Liver (tissue), 9 donors: ENCODE data around the gene CYP2B6. TPM values are rescaled to one million over a fixed set of nuclear protein-coding genes. Genes with fewer than 3 reads are reported as not detected.

ENCODE experiments used
- DNase-seq: peaks from one replicate; pipeline ENCODE4 v3.0.0-alpha.2; 2017; ENCODE audit warnings: low spot score
- H3K27ac ChIP-seq, 2 donors: one replicate each; pipeline ENCODE4 v1.7.0; 2013; ENCODE audit warnings: inconsistent platforms in 2 of 2, low read length in 2 of 2, control low read depth in 1 of 2, low read depth in 1 of 2, mild to moderate bottlenecking in 1 of 2
- H3K27me3 ChIP-seq, 4 donors: one replicate each; pipeline versions ENCODE4 v1.6.1 to v1.7.0; 2013; ENCODE audit warnings: low read length in 3 of 4, inconsistent platforms in 1 of 4, mild to moderate bottlenecking in 1 of 4, moderate library complexity in 1 of 4; ENCODE audit not compliant: control insufficient read depth in 4 of 4, insufficient read depth in 4 of 4
- H3K36me3 ChIP-seq, 4 donors: one replicate each; pipeline versions ENCODE4 v1.6.1 to v1.7.0; 2013; ENCODE audit warnings: low read length in 3 of 4, mild to moderate bottlenecking in 3 of 4, low read depth in 1 of 4, moderate library complexity in 1 of 4; ENCODE audit not compliant: control insufficient read depth in 4 of 4, insufficient read depth in 3 of 4
- H3K4me1 ChIP-seq, 4 donors: one replicate each; pipeline versions ENCODE4 v1.6.1 to v1.7.0; 2013; ENCODE audit warnings: low read length in 3 of 4, mild to moderate bottlenecking in 3 of 4, moderate library complexity in 1 of 4; ENCODE audit not compliant: control insufficient read depth in 4 of 4, insufficient read depth in 4 of 4
- H3K4me3 ChIP-seq, 3 donors: one replicate each; pipeline versions ENCODE4 v1.6.1 to v1.7.0; 2013; ENCODE audit warnings: low read length in 3 of 3, control low read depth in 1 of 3, low read depth in 1 of 3, mild to moderate bottlenecking in 1 of 3
- H3K9ac ChIP-seq, 2 donors: one replicate each; pipeline ENCODE4 v1.7.0; 2013; ENCODE audit warnings: low read length in 2 of 2, mild to moderate bottlenecking in 2 of 2, moderate library complexity in 2 of 2, control low read depth in 1 of 2, low read depth in 1 of 2
- H3K9me3 ChIP-seq, 4 donors: one replicate each; pipeline versions ENCODE4 v1.6.1 to v1.7.0; 2013; ENCODE audit warnings: low read length in 3 of 4; ENCODE audit not compliant: control insufficient read depth in 4 of 4
- EGR1 ChIP-seq, 2 donors: IDR thresholded peaks; 2 replicates each; pipeline ENCODE4 v1.6.1; 2016 to 2018; ENCODE audit warnings: antibody characterized with exemption in 2 of 2, low read depth in 2 of 2
- FOXA1 ChIP-seq: IDR thresholded peaks from 2 replicates; pipeline ENCODE4 v1.6.1; 2016; ENCODE audit warnings: antibody characterized with exemption
- FOXA2 ChIP-seq: IDR thresholded peaks from 2 replicates; pipeline ENCODE4 v1.6.1; 2016; ENCODE audit warnings: antibody characterized with exemption
- GABPA ChIP-seq, 2 donors: IDR thresholded peaks in 1 of 2; conservative IDR thresholded peaks in 1 of 2; 2 replicates each; pipeline ENCODE4 v1.6.1; 2016; ENCODE audit warnings: antibody characterized with exemption in 2 of 2, mild to moderate bottlenecking in 1 of 2, moderate library complexity in 1 of 2
- HNF4A ChIP-seq, 2 donors: conservative IDR thresholded peaks; 2 replicates each; pipeline ENCODE4 v1.6.1; 2016; ENCODE audit warnings: antibody characterized with exemption in 2 of 2, mild to moderate bottlenecking in 2 of 2
- HNF4G ChIP-seq: IDR thresholded peaks from 2 replicates; pipeline ENCODE4 v1.6.1; 2016; ENCODE audit warnings: antibody characterized with exemption
- JUND ChIP-seq, 2 donors: IDR thresholded peaks; 2 replicates each; pipeline ENCODE4 v1.6.1; 2016; ENCODE audit warnings: antibody characterized with exemption in 2 of 2
- NR2F2 ChIP-seq: IDR thresholded peaks from 2 replicates; pipeline ENCODE4 v1.6.1; 2016; ENCODE audit warnings: antibody characterized with exemption
- RAD21 ChIP-seq, 2 donors: IDR thresholded peaks; 2 replicates each; pipeline ENCODE4 v1.6.1; 2016; ENCODE audit warnings: antibody characterized with exemption in 2 of 2, mild to moderate bottlenecking in 2 of 2
- RXRA ChIP-seq, 2 donors: IDR thresholded peaks; 2 replicates each; pipeline ENCODE4 v1.6.1; 2017 to 2018; ENCODE audit warnings: antibody characterized with exemption in 2 of 2, mild to moderate bottlenecking in 1 of 2
- SP1 ChIP-seq: IDR thresholded peaks from 2 replicates; pipeline ENCODE4 v1.6.1; 2018; ENCODE audit warnings: antibody characterized with exemption, mild to moderate bottlenecking
- TAF1 ChIP-seq: conservative IDR thresholded peaks from 2 replicates; pipeline ENCODE4 v1.6.1; 2016; ENCODE audit warnings: antibody characterized with exemption, mild to moderate bottlenecking
- YY1 ChIP-seq: IDR thresholded peaks from 2 replicates; pipeline ENCODE4 v1.6.1; 2016; ENCODE audit warnings: antibody characterized with exemption, mild to moderate bottlenecking
- WGBS: extraction: QIAGEN DNeasy Blood & Tissue Kit; methylation state at CpG from one replicate; pipeline ENCODE4 v1.1.7; 2013; 5-methylcytosine and 5-hydroxymethylcytosine counted together
- polyA plus RNA-seq, 2 donors: library from polyadenylated mRNA; stranded (reverse) in 1 of 2; unstranded in 1 of 2; fragments of 200-250 nt in 1 of 2; fragments of >200 nt in 1 of 2; fragmentation: Nextera tagmentation in 1 of 2; extraction: Ambion mirVana in 1 of 2; gene quantifications; one replicate each; pipeline versions ENCODE4 v1.2.1 to v1.2.3, GENCODE V29; 2013 to 2015
- total RNA-seq, 2 donors: library from RNA; depleted of rRNA; stranded (reverse); fragments of >200 nt; gene quantifications; one replicate each; pipeline ENCODE4 v1.2.3, GENCODE V29; 2014
- TF ChIP-seq, protein P1 (sequence below): IDR thresholded peaks from 2 replicates; pipeline ENCODE4 v1.6.1; 2016; ENCODE audit warnings: antibody characterized with exemption, mild to moderate bottlenecking
- TF ChIP-seq, protein P2 (sequence below): fragments of 150-350 bp; IDR thresholded peaks from 2 replicates; pipeline ENCODE4 v1.5.1; 2017; ENCODE audit warnings: improper control_type of control experiment, low read depth, low read length; ENCODE audit not compliant: missing input control
- TF ChIP-seq, protein P3 (sequence below): IDR thresholded peaks from 2 replicates; pipeline ENCODE4 v1.6.1; 2016; ENCODE audit warnings: antibody characterized with exemption
- TF ChIP-seq, protein P4 (sequence below): IDR thresholded peaks from 2 replicates; pipeline ENCODE4 v1.6.1; 2016; ENCODE audit warnings: antibody characterized with exemption
- TF ChIP-seq, protein P5 (sequence below): IDR thresholded peaks from 2 replicates; pipeline ENCODE4 v1.6.1; 2016; ENCODE audit warnings: antibody characterized with exemption
- donor health status: healthy.
- donor health status: healthy.
- donor health status: healthy.
- donor health status: healthy.
- donor health status: healthy.

Gene CYP2B6
- total and polyA plus RNA-seq, 4 donors: 13.0 to 751 (median 16.6) TPM; not detected in 1

DNA sequence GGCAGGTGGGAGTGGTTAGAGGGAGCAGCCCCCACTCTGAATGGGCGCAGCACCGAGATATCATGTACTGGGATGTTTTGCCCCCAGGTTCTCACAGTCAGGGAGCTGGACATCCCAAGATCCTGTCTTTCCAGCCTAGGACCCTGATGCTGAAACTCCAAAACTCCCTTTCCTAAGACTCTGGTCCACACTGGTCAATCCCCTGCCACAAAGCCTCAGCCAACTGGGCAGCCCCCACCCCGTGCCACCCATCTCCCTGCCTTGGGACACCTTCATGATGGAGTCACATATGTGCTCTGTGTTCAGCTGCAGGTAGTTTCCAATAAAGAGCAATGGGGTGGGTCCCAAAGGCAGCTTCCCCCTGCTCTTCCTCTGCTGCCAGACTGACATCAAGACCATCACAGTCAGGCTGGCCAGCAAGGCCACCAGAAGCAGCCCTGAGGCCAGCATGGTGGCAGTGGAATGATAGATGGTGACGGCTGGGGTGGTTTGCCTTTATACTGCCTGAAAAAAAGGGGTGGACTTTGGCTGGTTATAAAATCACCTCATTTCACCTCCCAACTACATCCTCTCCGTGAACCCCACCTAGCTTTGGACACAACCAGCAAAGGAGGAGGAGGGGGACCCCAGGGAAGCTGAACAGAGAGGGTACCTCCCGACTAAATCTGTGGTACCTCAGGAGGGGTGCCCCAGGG is 36.3 kb downstream of the CYP2B6 start:
- Histone ChIP-seq H3K36me3 (no peaks in the 10 kb centered on the region), H3K4me1 (peaks cover 0 to 3% (median 0%) of the 10 kb centered on the region in 4 donors), H3K27ac (no peak overlapping the region), H3K9me3 (no peaks in the 10 kb centered on the region), H3K27me3 (peaks cover 0 to 2% (median 0%) of the 10 kb centered on the region in 4 donors), H3K4me3 (no peak overlapping the region), H3K9ac (no peak overlapping the region)
- TF ChIP-seq, protein P1, sequence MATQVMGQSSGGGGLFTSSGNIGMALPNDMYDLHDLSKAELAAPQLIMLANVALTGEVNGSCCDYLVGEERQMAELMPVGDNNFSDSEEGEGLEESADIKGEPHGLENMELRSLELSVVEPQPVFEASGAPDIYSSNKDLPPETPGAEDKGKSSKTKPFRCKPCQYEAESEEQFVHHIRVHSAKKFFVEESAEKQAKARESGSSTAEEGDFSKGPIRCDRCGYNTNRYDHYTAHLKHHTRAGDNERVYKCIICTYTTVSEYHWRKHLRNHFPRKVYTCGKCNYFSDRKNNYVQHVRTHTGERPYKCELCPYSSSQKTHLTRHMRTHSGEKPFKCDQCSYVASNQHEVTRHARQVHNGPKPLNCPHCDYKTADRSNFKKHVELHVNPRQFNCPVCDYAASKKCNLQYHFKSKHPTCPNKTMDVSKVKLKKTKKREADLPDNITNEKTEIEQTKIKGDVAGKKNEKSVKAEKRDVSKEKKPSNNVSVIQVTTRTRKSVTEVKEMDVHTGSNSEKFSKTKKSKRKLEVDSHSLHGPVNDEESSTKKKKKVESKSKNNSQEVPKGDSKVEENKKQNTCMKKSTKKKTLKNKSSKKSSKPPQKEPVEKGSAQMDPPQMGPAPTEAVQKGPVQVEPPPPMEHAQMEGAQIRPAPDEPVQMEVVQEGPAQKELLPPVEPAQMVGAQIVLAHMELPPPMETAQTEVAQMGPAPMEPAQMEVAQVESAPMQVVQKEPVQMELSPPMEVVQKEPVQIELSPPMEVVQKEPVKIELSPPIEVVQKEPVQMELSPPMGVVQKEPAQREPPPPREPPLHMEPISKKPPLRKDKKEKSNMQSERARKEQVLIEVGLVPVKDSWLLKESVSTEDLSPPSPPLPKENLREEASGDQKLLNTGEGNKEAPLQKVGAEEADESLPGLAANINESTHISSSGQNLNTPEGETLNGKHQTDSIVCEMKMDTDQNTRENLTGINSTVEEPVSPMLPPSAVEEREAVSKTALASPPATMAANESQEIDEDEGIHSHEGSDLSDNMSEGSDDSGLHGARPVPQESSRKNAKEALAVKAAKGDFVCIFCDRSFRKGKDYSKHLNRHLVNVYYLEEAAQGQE: no peak
- no peak for TF ChIP-seq EGR1 (IDR thresholded peaks at IDR 0.05; ENCODE audit: low read depth in 2 of 2)
- TF ChIP-seq TAF1: no peak
- no peak for TF ChIP-seq SP1
- no peak for TF ChIP-seq HNF4A (conservative IDR thresholded peaks at IDR 0.05)
- no peak for TF ChIP-seq FOXA1
- no peak for TF ChIP-seq JUND (IDR thresholded peaks at IDR 0.05)
- DNase-seq: no peak
- 73% methylated on average over 6 of the region's 6 CpGs for WGBS

DNA sequence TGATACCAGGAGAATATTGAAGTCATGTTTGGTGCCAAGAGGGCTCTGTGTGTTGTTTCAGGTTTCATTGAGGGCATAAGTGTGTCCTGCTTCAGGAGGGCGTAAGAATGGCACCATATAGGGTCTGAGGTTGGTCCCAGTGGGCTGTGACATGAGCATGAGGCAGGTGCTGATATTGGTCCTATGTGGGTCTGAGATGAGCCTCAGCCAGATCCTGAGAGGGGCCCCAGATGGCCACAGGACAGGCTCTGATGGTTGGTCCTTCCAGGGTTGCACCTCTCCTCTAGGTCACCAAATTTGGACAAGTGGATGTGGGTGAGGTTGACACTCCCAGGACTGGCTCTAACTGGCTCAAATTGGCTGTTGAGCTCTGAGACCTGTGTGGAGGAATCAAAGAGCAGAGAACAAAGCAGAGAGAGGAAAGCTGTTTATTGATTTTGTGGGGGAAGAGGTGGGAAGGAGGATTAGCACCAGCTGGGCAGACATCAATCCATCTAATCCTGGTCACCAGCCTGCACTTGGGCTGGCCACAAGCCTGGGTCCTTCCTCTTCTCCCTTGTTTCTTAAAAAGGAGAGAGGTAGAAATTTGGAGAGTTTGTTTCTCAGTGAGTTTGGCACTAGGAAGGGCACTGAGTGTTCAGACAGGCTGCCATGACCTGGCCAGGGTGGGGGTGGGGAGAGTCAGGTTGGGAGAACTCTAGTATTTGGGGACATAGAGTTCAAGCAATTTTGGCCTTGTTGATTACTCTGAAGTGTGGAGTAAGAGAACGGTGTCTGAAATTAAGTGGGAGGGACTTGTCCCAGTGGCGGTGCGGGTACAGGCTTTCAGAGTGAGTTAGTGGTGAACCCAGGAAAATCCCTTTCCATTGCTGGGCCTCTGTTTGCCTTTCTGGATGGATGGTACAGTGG is 38.7 kb downstream of the CYP2B6 start:
- Histone ChIP-seq H3K27ac (no peak overlapping the region), H3K9me3 (no peaks in the 10 kb centered on the region), H3K36me3 (no peaks in the 10 kb centered on the region), H3K4me1 (peaks cover 0 to 3% (median 0%) of the 10 kb centered on the region in 4 donors), H3K9ac (no peak overlapping the region), H3K4me3 (no peak overlapping the region), H3K27me3 (peaks cover 0 to 2% (median 0%) of the 10 kb centered on the region in 4 donors)
- 70% methylated on average over 4 of the region's 4 CpGs for WGBS
- no peak for DNase-seq
- TF ChIP-seq JUND (IDR thresholded peaks at IDR 0.05) (no peak), EGR1 (IDR thresholded peaks at IDR 0.05; ENCODE audit: low read depth in 2 of 2) (no peak), RAD21 (IDR thresholded peaks at IDR 0.05) (no peak), HNF4A (conservative IDR thresholded peaks at IDR 0.05) (no peak), NR2F2 (no peak), FOXA2 (no peak), GABPA (IDR thresholded peaks at IDR 0.05 in 1 of 2, conservative IDR thresholded peaks at IDR 0.05 in 1 of 2) (no peak), RXRA (IDR thresholded peaks at IDR 0.05) (no peak), TAF1 (no peak), HNF4G (no peak), SP1 (no peak), YY1 (no peak), FOXA1 (no peak)
- TF ChIP-seq, protein P2, sequence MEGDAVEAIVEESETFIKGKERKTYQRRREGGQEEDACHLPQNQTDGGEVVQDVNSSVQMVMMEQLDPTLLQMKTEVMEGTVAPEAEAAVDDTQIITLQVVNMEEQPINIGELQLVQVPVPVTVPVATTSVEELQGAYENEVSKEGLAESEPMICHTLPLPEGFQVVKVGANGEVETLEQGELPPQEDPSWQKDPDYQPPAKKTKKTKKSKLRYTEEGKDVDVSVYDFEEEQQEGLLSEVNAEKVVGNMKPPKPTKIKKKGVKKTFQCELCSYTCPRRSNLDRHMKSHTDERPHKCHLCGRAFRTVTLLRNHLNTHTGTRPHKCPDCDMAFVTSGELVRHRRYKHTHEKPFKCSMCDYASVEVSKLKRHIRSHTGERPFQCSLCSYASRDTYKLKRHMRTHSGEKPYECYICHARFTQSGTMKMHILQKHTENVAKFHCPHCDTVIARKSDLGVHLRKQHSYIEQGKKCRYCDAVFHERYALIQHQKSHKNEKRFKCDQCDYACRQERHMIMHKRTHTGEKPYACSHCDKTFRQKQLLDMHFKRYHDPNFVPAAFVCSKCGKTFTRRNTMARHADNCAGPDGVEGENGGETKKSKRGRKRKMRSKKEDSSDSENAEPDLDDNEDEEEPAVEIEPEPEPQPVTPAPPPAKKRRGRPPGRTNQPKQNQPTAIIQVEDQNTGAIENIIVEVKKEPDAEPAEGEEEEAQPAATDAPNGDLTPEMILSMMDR: no peak
- TF ChIP-seq, protein P1: no peak
- TF ChIP-seq, protein P3, sequence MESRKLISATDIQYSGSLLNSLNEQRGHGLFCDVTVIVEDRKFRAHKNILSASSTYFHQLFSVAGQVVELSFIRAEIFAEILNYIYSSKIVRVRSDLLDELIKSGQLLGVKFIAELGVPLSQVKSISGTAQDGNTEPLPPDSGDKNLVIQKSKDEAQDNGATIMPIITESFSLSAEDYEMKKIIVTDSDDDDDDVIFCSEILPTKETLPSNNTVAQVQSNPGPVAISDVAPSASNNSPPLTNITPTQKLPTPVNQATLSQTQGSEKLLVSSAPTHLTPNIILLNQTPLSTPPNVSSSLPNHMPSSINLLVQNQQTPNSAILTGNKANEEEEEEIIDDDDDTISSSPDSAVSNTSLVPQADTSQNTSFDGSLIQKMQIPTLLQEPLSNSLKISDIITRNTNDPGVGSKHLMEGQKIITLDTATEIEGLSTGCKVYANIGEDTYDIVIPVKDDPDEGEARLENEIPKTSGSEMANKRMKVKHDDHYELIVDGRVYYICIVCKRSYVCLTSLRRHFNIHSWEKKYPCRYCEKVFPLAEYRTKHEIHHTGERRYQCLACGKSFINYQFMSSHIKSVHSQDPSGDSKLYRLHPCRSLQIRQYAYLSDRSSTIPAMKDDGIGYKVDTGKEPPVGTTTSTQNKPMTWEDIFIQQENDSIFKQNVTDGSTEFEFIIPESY: no peak
- TF ChIP-seq, protein P4, sequence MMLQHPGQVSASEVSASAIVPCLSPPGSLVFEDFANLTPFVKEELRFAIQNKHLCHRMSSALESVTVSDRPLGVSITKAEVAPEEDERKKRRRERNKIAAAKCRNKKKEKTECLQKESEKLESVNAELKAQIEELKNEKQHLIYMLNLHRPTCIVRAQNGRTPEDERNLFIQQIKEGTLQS: no peak
- TF ChIP-seq, protein P5, sequence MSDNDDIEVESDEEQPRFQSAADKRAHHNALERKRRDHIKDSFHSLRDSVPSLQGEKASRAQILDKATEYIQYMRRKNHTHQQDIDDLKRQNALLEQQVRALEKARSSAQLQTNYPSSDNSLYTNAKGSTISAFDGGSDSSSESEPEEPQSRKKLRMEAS: no peak
